Neural progenitor cell (in vitro differentiated cells): Measurements from ENCODE around the gene RPL10A.

Experiments used
- EZH2 ChIP-seq: fragments of 200-600 bp; sonication (generic); IDR thresholded peaks from 2 replicates; pipeline ENCODE4 v1.6.1; 2017; ENCODE audit warnings: antibody characterized with exemption, mild to moderate bottlenecking, moderate library complexity
- EZH2phosphoT487 ChIP-seq: fragments of 200-600 bp; sonication (generic); IDR thresholded peaks from 2 replicates; pipeline ENCODE4 v1.6.1; 2017; ENCODE audit warnings: antibody characterized with exemption
- TF ChIP-seq, protein P1 (sequence below): fragments of 200-600 bp; sonication (generic); IDR thresholded peaks from 2 replicates; pipeline ENCODE4 v1.5.1; 2017; ENCODE audit warnings: antibody characterized with exemption, mild to moderate bottlenecking

DNA sequence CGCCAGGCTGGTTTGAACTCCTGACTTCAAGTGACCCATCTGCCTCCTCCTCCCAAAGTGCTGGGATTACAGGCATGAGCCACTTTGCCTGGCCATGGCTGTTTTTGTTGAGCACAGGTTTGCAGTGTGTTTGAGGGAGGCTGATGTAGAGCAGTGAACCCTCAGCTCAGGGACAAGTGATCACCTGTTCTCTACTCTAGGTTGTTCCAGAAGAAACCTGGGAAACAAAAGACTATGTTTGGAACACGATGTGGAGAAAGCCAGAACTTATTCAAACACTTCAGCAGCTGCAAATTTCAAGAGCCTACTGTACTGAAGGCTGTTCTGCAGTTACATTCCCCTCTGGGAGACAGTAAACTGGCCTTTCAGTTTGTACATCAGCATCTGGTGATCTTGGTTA, 39.8 kb downstream of the RPL10A start:
- TF ChIP-seq, protein P1, sequence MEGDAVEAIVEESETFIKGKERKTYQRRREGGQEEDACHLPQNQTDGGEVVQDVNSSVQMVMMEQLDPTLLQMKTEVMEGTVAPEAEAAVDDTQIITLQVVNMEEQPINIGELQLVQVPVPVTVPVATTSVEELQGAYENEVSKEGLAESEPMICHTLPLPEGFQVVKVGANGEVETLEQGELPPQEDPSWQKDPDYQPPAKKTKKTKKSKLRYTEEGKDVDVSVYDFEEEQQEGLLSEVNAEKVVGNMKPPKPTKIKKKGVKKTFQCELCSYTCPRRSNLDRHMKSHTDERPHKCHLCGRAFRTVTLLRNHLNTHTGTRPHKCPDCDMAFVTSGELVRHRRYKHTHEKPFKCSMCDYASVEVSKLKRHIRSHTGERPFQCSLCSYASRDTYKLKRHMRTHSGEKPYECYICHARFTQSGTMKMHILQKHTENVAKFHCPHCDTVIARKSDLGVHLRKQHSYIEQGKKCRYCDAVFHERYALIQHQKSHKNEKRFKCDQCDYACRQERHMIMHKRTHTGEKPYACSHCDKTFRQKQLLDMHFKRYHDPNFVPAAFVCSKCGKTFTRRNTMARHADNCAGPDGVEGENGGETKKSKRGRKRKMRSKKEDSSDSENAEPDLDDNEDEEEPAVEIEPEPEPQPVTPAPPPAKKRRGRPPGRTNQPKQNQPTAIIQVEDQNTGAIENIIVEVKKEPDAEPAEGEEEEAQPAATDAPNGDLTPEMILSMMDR: no peak
- TF ChIP-seq EZH2 (no peak), EZH2phosphoT487 (no peak)
